Measurements from ENCODE around the gene MYH7.

The MYH7 gene

GRCh38 chr14:23435543-23436326 is at the start of gene MYH7:
Gene MYH7, minus strand, starts transcription at chr14:23435660. Its CDS starts 1,928 bp downstream, at chr14:23433732.
- TF ChIP-seq MZF1 (tag by site-specific recombination; IDR thresholded peaks at IDR 0.05; ENCODE audit: borderline replicate concordance) (no peak), ZNF76 (tag by site-specific recombination; IDR thresholded peaks at IDR 0.05; ENCODE audit: borderline replicate concordance, low read depth) (no peak), ZNF571 (tag by site-specific recombination; IDR thresholded peaks at IDR 0.05) (no peak), ZNF221 (tag by site-specific recombination; IDR thresholded peaks at IDR 0.05; ENCODE audit: borderline replicate concordance) (no peak), ZNF513 (tag by site-specific recombination; IDR thresholded peaks at IDR 0.05) (no peak), ZNF792 (tag by site-specific recombination; IDR thresholded peaks at IDR 0.05) (no peak), OVOL3 (tag by site-specific recombination; IDR thresholded peaks at IDR 0.05) (no peak), ZNF600 (tag by site-specific recombination; IDR thresholded peaks at IDR 0.05) (no peak), ZFHX2 (tag by site-specific recombination; conservative IDR thresholded peaks at IDR 0.05) (no peak)
- Histone ChIP-seq H3K9me3 (ENCODE audit: control insufficient read depth, insufficient read depth, low read depth, low read length) (no peaks in the 10 kb centered on the region), H3K36me3 (ENCODE audit: control insufficient read depth in 2 of 2, insufficient read depth in 1 of 2, low read length in 2 of 2) (no peaks in the 10 kb centered on the region), H3K4me1 (ENCODE audit: control insufficient read depth, insufficient read depth, low read length) (no peaks in the 10 kb centered on the region), H3K27ac (ENCODE audit: extremely low read depth, low read depth, low read length) (no peak within 1 kb of the TSS), H3K4me3 (ENCODE audit: low read depth, low read length) (no peak within 1 kb of the TSS)
- POLR2A ChIA-PET = no interaction called here
- CTCF ChIA-PET = interaction anchor here (0.9 kb wide), 1 partner anchor 12 kb away, joined by 6 read pairs; no protein-coding TSS in a partner anchor

GRCh38 chr14:23483236-23483854 is 47.9 kb upstream of the MYH7 start:
- TF ChIP-seq ZNF654 (tag by site-specific recombination; IDR thresholded peaks at IDR 0.05; ENCODE audit: low read depth) = peak; percentile 47
- TF ChIP-seq ZNF2 (tag by site-specific recombination; IDR thresholded peaks at IDR 0.05) = 0 out of 2 replicates have a peak, but pooled peaks have one; percentile 30
- TF ChIP-seq CTCF (tag by site-specific recombination; IDR thresholded peaks at IDR 0.05) = peak; percentile 82
- no peak for TF ChIP-seq ZNF692 (tag by site-specific recombination; IDR thresholded peaks at IDR 0.05)
- ChIA-PET CTCF (interaction anchor here (0.6 to 13.3 kb wide), 12 partner anchors 13 to 827 kb away, joined by 3 to 338 read pairs (median 5); partner anchors contain the start of genes PABPN1 and THTPA), POLR2A (no interaction called here)
- Histone ChIP-seq H3K27ac (ENCODE audit: extremely low read depth, low read depth, low read length) (no peak overlapping the region), H3K4me3 (ENCODE audit: low read depth, low read length) (no peak overlapping the region), H3K36me3 (ENCODE audit: control insufficient read depth in 2 of 2, insufficient read depth in 1 of 2, low read length in 2 of 2) (peaks cover 12 to 72% of the 10 kb centered on the region in 2 experiments), H3K9me3 (ENCODE audit: control insufficient read depth, insufficient read depth, low read depth, low read length) (no peaks in the 10 kb centered on the region), H3K4me1 (ENCODE audit: control insufficient read depth, insufficient read depth, low read length) (no peaks in the 10 kb centered on the region)

GRCh38 chr14:23482823-23483148 is 47.3 kb upstream of the MYH7 start:
- Histone ChIP-seq H3K4me3 (ENCODE audit: low read depth, low read length) (no peak overlapping the region), H3K36me3 (ENCODE audit: control insufficient read depth in 2 of 2, insufficient read depth in 1 of 2, low read length in 2 of 2) (peaks cover 15 to 72% of the 10 kb centered on the region in 2 experiments), H3K27ac (ENCODE audit: extremely low read depth, low read depth, low read length) (no peak overlapping the region), H3K9me3 (ENCODE audit: control insufficient read depth, insufficient read depth, low read depth, low read length) (no peaks in the 10 kb centered on the region), H3K4me1 (ENCODE audit: control insufficient read depth, insufficient read depth, low read length) (no peaks in the 10 kb centered on the region)
- ChIA-PET POLR2A (no interaction called here), CTCF (interaction anchor here (0.7 to 13.3 kb wide), 9 partner anchors 14 to 161 kb away, joined by 3 to 338 read pairs (median 3); partner anchors contain the start of genes PABPN1 and THTPA)
- TF ChIP-seq ZNF639 (tag by site-specific recombination; IDR thresholded peaks at IDR 0.05) = no peak
- no peak for TF ChIP-seq ZNF660 (tag by site-specific recombination; IDR thresholded peaks at IDR 0.05)
- no peak for TF ChIP-seq OSR2 (tag by site-specific recombination; IDR thresholded peaks at IDR 0.05)

All from HEK293 (cell line).